SK-N-SH (cell line): ENCODE data around the gene FOXF2. TPM values are rescaled to one million over a fixed set of nuclear protein-coding genes. Genes with fewer than 3 reads are reported as not detected.

Experiments used
- CTCF ChIA-PET: fragments of 300-600, 350-600 bp; formaldehyde crosslinking; extraction: SDS; loops from one replicate; lab custom pipeline; 2021; lab: Yijun Ruan, JAX
- POLR2A ChIA-PET: fragments of 350-600 bp; sonication (Branson Sonifier 250); formaldehyde crosslinking; extraction: SDS; loops from one replicate; lab custom pipeline; 2020; ENCODE audit warnings: antibody characterized with exemption, inconsistent platforms; lab: Yijun Ruan, JAX
- DNase-seq: peaks from one replicate; pipeline ENCODE4 v3.0.0; 2012
- H2AFZ ChIP-seq: fragments of 200-600 bp; sonication (generic); 2 replicates; pipeline ENCODE4 v1.8.1; 2016; ENCODE audit warnings: antibody characterized with exemption, mild to moderate bottlenecking, low read depth
- H3F3A ChIP-seq: fragments of 200-600 bp; sonication (generic); replicated peaks from 2 replicates; pipeline ENCODE3; 2016; ENCODE audit warnings: antibody characterized with exemption, mild to moderate bottlenecking; ENCODE audit not compliant: insufficient read depth
- H3K27ac ChIP-seq, 2 experiments: fragments of 200-500 bp in 1 of 2; fragments of 200-600 bp in 1 of 2; sonication (Bioruptor generic) in 1 of 2; sonication (generic), shearing (Covaris generic) in 1 of 2; 2 replicates each; pipeline versions ENCODE4 v1.5.1 to v1.6.1; 2014 to 2016; ENCODE audit warnings: low read depth in 2 of 2, inconsistent platforms in 1 of 2, low read length in 1 of 2, mild to moderate bottlenecking in 1 of 2, mixed read lengths in 1 of 2
- H3K27me3 ChIP-seq: fragments of 200-600 bp; sonication (generic), shearing (Covaris generic); 2 replicates; pipeline ENCODE4 v1.6.1; 2016; ENCODE audit warnings: mixed run types; ENCODE audit not compliant: insufficient read depth
- H3K36me3 ChIP-seq, 2 experiments: fragments of 200-500 bp in 1 of 2; fragments of 200-600 bp in 1 of 2; sonication (Bioruptor generic) in 1 of 2; sonication (generic) in 1 of 2; replicated peaks in 1 of 2; 2 replicates each; pipeline versions ENCODE3 to v1.5.1; 2014 to 2016; ENCODE audit warnings: low read length in 1 of 2, mild to moderate bottlenecking in 1 of 2; ENCODE audit not compliant: insufficient read depth in 2 of 2, control insufficient read depth in 1 of 2
- H3K4me1 ChIP-seq, 2 experiments: fragments of 200-500 bp in 1 of 2; fragments of 200-600 bp in 1 of 2; sonication (Bioruptor generic) in 1 of 2; sonication (generic), shearing (Covaris generic) in 1 of 2; 2 replicates each; pipeline versions ENCODE4 v1.5.1 to v1.6.1; 2014 to 2016; ENCODE audit warnings: low read depth in 1 of 2, low read length in 1 of 2, mixed run types in 1 of 2; ENCODE audit not compliant: insufficient read depth in 2 of 2, control insufficient read depth in 1 of 2
- H3K4me2 ChIP-seq: fragments of 200-600 bp; sonication (generic), shearing (Covaris generic); 2 replicates; pipeline ENCODE4 v1.6.1; 2017; ENCODE audit warnings: mixed run types
- H3K4me3 ChIP-seq, 2 experiments: fragments of 200-500 bp in 1 of 2; fragments of 200-600 bp in 1 of 2; sonication (Bioruptor generic) in 1 of 2; sonication (generic), shearing (Covaris generic) in 1 of 2; 2 replicates each; pipeline versions ENCODE4 v1.5.1 to v1.8.1; 2014 to 2016; ENCODE audit warnings: low read depth in 2 of 2, inconsistent platforms in 1 of 2, low read length in 1 of 2, mild to moderate bottlenecking in 1 of 2, mixed read lengths in 1 of 2, moderate library complexity in 1 of 2
- H3K79me2 ChIP-seq: fragments of 200-600 bp; sonication (generic); 2 replicates; pipeline ENCODE4 v1.8.1; 2017; ENCODE audit warnings: mild to moderate bottlenecking; ENCODE audit not compliant: insufficient read depth
- H3K9ac ChIP-seq: fragments of 200-600 bp; sonication (generic); 2 replicates; pipeline ENCODE4 v1.6.1; 2017; ENCODE audit warnings: mixed run types
- H3K9me2 ChIP-seq: fragments of 200-600 bp; sonication (generic); 2 replicates; pipeline ENCODE4 v1.6.1; 2017; ENCODE audit warnings: mixed run types
- H3K9me3 ChIP-seq: fragments of 200-600 bp; sonication (generic); 2 replicates; pipeline ENCODE4 v1.6.1; 2017; ENCODE audit warnings: mixed run types, mild to moderate bottlenecking, moderate library complexity
- H4K20me1 ChIP-seq: fragments of 200-600 bp; sonication (generic); 2 replicates; pipeline ENCODE4 v1.6.1; 2017; ENCODE audit warnings: mild to moderate bottlenecking, mixed run types; ENCODE audit not compliant: insufficient read depth
- CHD2 ChIP-seq: fragments of 150-350 bp; IDR thresholded peaks from 2 replicates; pipeline ENCODE4 v1.6.1; 2018; ENCODE audit warnings: low read length; ENCODE audit not compliant: partially characterized antibody
- ELF1 ChIP-seq: IDR thresholded peaks from 2 replicates; pipeline ENCODE4 v1.4.0; 2012
- EZH2phosphoT487 ChIP-seq: fragments of 200-600 bp; sonication (generic); IDR thresholded peaks from 2 replicates; pipeline ENCODE4 v1.6.1; 2017; ENCODE audit warnings: low read depth, mixed run types, mild to moderate bottlenecking, antibody characterized with exemption, moderate library complexity, borderline replicate concordance
- FOSL2 ChIP-seq: IDR thresholded peaks from 2 replicates; pipeline ENCODE4 v1.4.0; 2012; ENCODE audit warnings: low read depth, mild to moderate bottlenecking, moderate library complexity, borderline replicate concordance
- MXI1 ChIP-seq: IDR thresholded peaks from 2 replicates; pipeline ENCODE4 v1.6.1; 2012; ENCODE audit warnings: mild to moderate bottlenecking, low read depth, low read length, improper control_type of control experiment
- NFIC ChIP-seq: IDR thresholded peaks from 2 replicates; pipeline ENCODE4 v1.4.0; 2012; ENCODE audit warnings: borderline replicate concordance
- NRF1 ChIP-seq: IDR thresholded peaks from 2 replicates; pipeline ENCODE4 v1.6.1; 2012; ENCODE audit warnings: low read depth, mild to moderate bottlenecking, low read length
- RAD21 ChIP-seq: IDR thresholded peaks from 2 replicates; pipeline ENCODE4 v1.6.1; 2012; ENCODE audit warnings: mild to moderate bottlenecking, low read length
- RFX5 ChIP-seq: IDR thresholded peaks from 2 replicates; pipeline ENCODE4 v1.6.1; 2012; ENCODE audit warnings: mild to moderate bottlenecking, improper control_type of control experiment, low read length
- SIN3A ChIP-seq: IDR thresholded peaks from 2 replicates; pipeline ENCODE4 v1.6.1; 2012; ENCODE audit warnings: low read depth, mild to moderate bottlenecking, low read length, moderate library complexity, borderline replicate concordance
- SMC3 ChIP-seq: IDR thresholded peaks from 2 replicates; pipeline ENCODE4 v1.6.1; 2012; ENCODE audit warnings: low read depth, low read length, improper control_type of control experiment
- TAF1 ChIP-seq: IDR thresholded peaks from 2 replicates; pipeline ENCODE4 v1.6.1; 2012; ENCODE audit warnings: low read depth, mild to moderate bottlenecking, low read length, moderate library complexity, borderline replicate concordance
- TCF12 ChIP-seq: IDR thresholded peaks from 2 replicates; pipeline ENCODE4 v1.4.0; 2012
- WGBS: methylation state at CpG from one replicate; pipeline ENCODE4 v1.1.6; 2017; ENCODE audit warnings: low lambda C conversion rate; 5-methylcytosine and 5-hydroxymethylcytosine counted together
- polyA plus RNA-seq, 3 experiments: library from polyadenylated mRNA; depleted of rRNA; stranded (reverse); fragments of >200 nt; gene quantifications; 2 replicates each; pipeline ENCODE4 v1.2.3, GENCODE V29; 2012
- TF ChIP-seq, protein P1 (sequence below): IDR thresholded peaks from 2 replicates; pipeline ENCODE4 v1.4.0; 2012; ENCODE audit warnings: low read depth, borderline replicate concordance
- TF ChIP-seq, protein P2 (sequence below): IDR thresholded peaks from 2 replicates; pipeline ENCODE4; 2012
- TF ChIP-seq, protein P3 (sequence below): fragments of 200-600 bp; sonication (generic); IDR thresholded peaks from 2 replicates; pipeline ENCODE4 v1.6.1; 2017; ENCODE audit warnings: antibody characterized with exemption, mild to moderate bottlenecking, moderate library complexity
- TF ChIP-seq, protein P4 (sequence below): fragments of 150-350 bp; IDR thresholded peaks from 2 replicates; pipeline ENCODE4 v1.6.1; 2016; ENCODE audit warnings: mild to moderate bottlenecking, low read depth, low read length
- TF ChIP-seq, protein P5 (sequence below): fragments of 150-350 bp; IDR thresholded peaks from 2 replicates; pipeline ENCODE4 v1.6.1; 2017; ENCODE audit warnings: antibody characterized with exemption, low read length, low read depth, borderline replicate concordance

FOXF2 gene
- polyA plus RNA-seq, 1 of the 3 experiments (the other 2 are of a cell fraction) = not detected

DNA sequence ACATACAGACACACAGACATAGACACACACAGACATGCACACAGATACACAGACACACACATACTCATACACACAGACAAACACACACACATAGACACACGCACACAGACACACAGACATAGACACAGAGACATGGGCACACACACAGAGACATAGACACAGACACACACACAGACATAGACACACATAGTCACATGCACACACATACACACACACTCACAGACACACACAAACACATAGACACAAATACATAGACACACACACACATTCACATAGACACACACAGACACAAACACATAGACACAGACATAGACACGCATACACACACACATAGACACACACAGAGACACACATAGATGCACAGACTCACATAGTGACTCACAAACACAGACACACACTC is 13.5 kb downstream of the FOXF2 start:
- Histone ChIP-seq H3K9me3 (no peaks in the 10 kb centered on the region), H3K4me2 (no peak overlapping the region), H4K20me1 (no peaks in the 10 kb centered on the region), H2AFZ (no peak overlapping the region), H3K4me1 (no peaks in the 10 kb centered on the region), H3K27me3 (peaks cover 53% of the 10 kb centered on the region), H3K9ac (no peak overlapping the region), H3F3A (no peaks in the 10 kb centered on the region), H3K79me2 (no peaks in the 10 kb centered on the region), H3K36me3 (no peaks in the 10 kb centered on the region), H3K27ac (no peak overlapping the region), H3K4me3 (no peak overlapping the region), H3K9me2 (no peaks in the 10 kb centered on the region)
- POLR2A ChIA-PET = no interaction called here
- CTCF ChIA-PET = no interaction called here
- TF ChIP-seq FOSL2 (no peak), SMC3 (no peak), NRF1 (no peak), NFIC (no peak), RFX5 (no peak), ELF1 (no peak), TCF12 (no peak), MXI1 (no peak), EZH2phosphoT487 (no peak), SIN3A (no peak)
- TF ChIP-seq, protein P1, sequence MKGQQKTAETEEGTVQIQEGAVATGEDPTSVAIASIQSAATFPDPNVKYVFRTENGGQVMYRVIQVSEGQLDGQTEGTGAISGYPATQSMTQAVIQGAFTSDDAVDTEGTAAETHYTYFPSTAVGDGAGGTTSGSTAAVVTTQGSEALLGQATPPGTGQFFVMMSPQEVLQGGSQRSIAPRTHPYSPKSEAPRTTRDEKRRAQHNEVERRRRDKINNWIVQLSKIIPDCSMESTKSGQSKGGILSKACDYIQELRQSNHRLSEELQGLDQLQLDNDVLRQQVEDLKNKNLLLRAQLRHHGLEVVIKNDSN = no peak
- TF ChIP-seq, protein P2, sequence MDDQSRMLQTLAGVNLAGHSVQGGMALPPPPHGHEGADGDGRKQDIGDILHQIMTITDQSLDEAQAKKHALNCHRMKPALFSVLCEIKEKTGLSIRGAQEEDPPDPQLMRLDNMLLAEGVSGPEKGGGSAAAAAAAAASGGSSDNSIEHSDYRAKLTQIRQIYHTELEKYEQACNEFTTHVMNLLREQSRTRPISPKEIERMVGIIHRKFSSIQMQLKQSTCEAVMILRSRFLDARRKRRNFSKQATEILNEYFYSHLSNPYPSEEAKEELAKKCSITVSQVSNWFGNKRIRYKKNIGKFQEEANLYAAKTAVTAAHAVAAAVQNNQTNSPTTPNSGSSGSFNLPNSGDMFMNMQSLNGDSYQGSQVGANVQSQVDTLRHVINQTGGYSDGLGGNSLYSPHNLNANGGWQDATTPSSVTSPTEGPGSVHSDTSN = no peak
- 8% methylated on average over 2 of the region's 2 CpGs for WGBS
- DNase-seq = no peak

DNA sequence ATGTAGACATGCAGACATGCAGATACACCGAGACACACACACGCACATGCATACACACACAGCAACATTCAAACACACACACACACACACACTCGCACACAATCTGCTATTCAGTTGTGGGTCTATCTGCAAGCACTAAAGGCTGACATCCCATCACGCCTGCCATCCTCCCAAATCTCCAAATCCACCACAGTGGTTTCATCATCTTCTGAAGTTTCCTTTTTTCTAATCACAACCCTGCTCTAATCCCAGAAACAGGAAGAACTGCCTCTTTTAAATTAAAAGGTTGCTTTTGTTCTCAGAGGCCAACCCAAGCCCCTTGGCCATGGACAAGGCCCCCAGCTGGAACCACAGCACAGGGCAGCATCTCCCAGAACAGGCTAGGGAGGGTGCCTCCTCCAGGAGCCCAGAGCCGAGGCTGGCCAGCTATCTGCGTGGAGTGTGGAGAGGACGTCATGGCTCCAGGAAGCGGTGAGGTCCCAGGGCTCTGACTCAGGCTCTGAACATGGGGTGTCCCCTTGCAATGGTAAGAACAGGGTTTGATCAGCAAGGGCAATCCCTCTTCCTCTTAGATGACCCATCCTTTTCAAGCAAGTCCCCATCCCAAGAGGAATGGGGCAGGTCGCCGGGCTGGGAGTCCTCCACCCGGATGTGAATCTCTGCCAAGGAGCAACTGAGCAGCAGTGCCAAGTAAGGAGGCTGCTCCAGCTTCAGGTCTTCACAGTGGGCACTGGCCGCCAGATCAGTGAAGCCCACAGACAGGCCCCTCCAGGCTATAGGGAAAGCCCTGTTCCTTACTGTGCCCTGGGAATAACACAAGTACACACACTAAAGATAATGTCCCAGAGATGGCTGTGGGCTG is 14.7 kb downstream of the FOXF2 start:
- Histone ChIP-seq H3K27me3 (peaks cover 52% of the 10 kb centered on the region), H3K9ac (no peak overlapping the region), H3K4me1 (no peaks in the 10 kb centered on the region), H3F3A (no peaks in the 10 kb centered on the region), H3K79me2 (no peaks in the 10 kb centered on the region), H3K4me3 (no peak overlapping the region), H3K27ac (no peak overlapping the region), H4K20me1 (no peaks in the 10 kb centered on the region), H3K4me2 (no peak overlapping the region), H2AFZ (no peak overlapping the region), H3K9me3 (no peaks in the 10 kb centered on the region), H3K9me2 (no peaks in the 10 kb centered on the region), H3K36me3 (no peaks in the 10 kb centered on the region)
- DNase-seq = no peak
- WGBS = 16% methylated on average over 7 of the region's 12 CpGs
- ChIA-PET CTCF (no interaction called here), POLR2A (no interaction called here)
- TF ChIP-seq RAD21 (no peak), SIN3A (no peak), SMC3 (no peak), CHD2 (no peak), NFIC (no peak), TAF1 (no peak)
- TF ChIP-seq, protein P3, sequence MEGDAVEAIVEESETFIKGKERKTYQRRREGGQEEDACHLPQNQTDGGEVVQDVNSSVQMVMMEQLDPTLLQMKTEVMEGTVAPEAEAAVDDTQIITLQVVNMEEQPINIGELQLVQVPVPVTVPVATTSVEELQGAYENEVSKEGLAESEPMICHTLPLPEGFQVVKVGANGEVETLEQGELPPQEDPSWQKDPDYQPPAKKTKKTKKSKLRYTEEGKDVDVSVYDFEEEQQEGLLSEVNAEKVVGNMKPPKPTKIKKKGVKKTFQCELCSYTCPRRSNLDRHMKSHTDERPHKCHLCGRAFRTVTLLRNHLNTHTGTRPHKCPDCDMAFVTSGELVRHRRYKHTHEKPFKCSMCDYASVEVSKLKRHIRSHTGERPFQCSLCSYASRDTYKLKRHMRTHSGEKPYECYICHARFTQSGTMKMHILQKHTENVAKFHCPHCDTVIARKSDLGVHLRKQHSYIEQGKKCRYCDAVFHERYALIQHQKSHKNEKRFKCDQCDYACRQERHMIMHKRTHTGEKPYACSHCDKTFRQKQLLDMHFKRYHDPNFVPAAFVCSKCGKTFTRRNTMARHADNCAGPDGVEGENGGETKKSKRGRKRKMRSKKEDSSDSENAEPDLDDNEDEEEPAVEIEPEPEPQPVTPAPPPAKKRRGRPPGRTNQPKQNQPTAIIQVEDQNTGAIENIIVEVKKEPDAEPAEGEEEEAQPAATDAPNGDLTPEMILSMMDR = no peak
- TF ChIP-seq, protein P4, sequence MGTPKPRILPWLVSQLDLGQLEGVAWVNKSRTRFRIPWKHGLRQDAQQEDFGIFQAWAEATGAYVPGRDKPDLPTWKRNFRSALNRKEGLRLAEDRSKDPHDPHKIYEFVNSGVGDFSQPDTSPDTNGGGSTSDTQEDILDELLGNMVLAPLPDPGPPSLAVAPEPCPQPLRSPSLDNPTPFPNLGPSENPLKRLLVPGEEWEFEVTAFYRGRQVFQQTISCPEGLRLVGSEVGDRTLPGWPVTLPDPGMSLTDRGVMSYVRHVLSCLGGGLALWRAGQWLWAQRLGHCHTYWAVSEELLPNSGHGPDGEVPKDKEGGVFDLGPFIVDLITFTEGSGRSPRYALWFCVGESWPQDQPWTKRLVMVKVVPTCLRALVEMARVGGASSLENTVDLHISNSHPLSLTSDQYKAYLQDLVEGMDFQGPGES = no peak
- TF ChIP-seq, protein P5, sequence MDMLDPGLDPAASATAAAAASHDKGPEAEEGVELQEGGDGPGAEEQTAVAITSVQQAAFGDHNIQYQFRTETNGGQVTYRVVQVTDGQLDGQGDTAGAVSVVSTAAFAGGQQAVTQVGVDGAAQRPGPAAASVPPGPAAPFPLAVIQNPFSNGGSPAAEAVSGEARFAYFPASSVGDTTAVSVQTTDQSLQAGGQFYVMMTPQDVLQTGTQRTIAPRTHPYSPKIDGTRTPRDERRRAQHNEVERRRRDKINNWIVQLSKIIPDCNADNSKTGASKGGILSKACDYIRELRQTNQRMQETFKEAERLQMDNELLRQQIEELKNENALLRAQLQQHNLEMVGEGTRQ = no peak
